WTC11 (cell line): ENCODE data around the gene RND3. TPM values are rescaled to one million over a fixed set of nuclear protein-coding genes. Genes with fewer than 3 reads are reported as not detected.

Experiments used
- ATAC-seq: fragments of 200-7000 bp; cut with Tn5 transposase; 2 replicates; pipeline ENCODE4 v1.10.0; 2021; ENCODE audit warnings: mild to moderate bottlenecking, moderate library complexity
- CTCF ChIA-PET: fragments of 300-600 bp; sonication (Branson Sonifier 250); formaldehyde crosslinking; loops from one replicate; lab custom pipeline; 2021; ENCODE audit warnings: antibody characterized with exemption; lab: Charles Lee
- POLR2A ChIA-PET: fragments of 350-600 bp; sonication (Branson Sonifier 250); formaldehyde crosslinking; loops from one replicate; lab custom pipeline; 2021; ENCODE audit warnings: antibody characterized with exemption; lab: Charles Lee
- DNase-seq: peaks from one replicate; pipeline ENCODE4 v3.0.0; 2021; ENCODE audit warnings: low spot score
- H3K27ac Mint-ChIP-seq: 2 replicates; pipeline ENCODE4 v1.8.0; 2021; ENCODE audit warnings: mixed read lengths
- H3K27me3 Mint-ChIP-seq: 2 replicates; pipeline ENCODE4 v1.8.0; 2021; ENCODE audit warnings: low read depth, mild to moderate bottlenecking, moderate library complexity, mixed read lengths
- H3K36me3 Mint-ChIP-seq: 2 replicates; pipeline ENCODE4 v1.8.0; 2021; ENCODE audit warnings: mixed read lengths
- H3K4me1 Mint-ChIP-seq: 2 replicates; pipeline ENCODE4 v1.8.0; 2022; ENCODE audit warnings: mixed read lengths
- H3K4me3 Mint-ChIP-seq: 2 replicates; pipeline ENCODE4 v1.8.0; 2021; ENCODE audit warnings: mild to moderate bottlenecking, moderate library complexity, mixed read lengths
- H3K9me3 Mint-ChIP-seq: 2 replicates; pipeline ENCODE4 v1.8.0; 2021; ENCODE audit warnings: mixed read lengths
- FOXK1 ChIP-seq: sonication (generic); formaldehyde crosslinking; IDR thresholded peaks from 2 replicates; pipeline ENCODE4 v1.8.0; 2022; ENCODE audit warnings: mild to moderate bottlenecking, moderate library complexity, missing genetic modification reagents
- FOXP1 ChIP-seq: sonication (generic); formaldehyde crosslinking; IDR thresholded peaks from 2 replicates; pipeline ENCODE4 v1.8.0; 2022; ENCODE audit warnings: missing genetic modification reagents, mild to moderate bottlenecking, moderate library complexity, borderline replicate concordance
- HMGA2 ChIP-seq: fragments of 250-450 bp; sonication (Bioruptor Pico); IDR thresholded peaks from 2 replicates; pipeline ENCODE4 v1.4.0; 2021; ENCODE audit warnings: mild to moderate bottlenecking, moderate library complexity
- JUN ChIP-seq: sonication (generic); formaldehyde crosslinking; IDR thresholded peaks from 2 replicates; pipeline ENCODE4 v1.8.0; 2023; ENCODE audit warnings: mild to moderate bottlenecking, missing genetic modification reagents
- NFATC4 ChIP-seq: fragments of 250-450 bp; sonication (Bioruptor Pico); IDR thresholded peaks from 2 replicates; pipeline ENCODE4 v1.9.0; 2021; ENCODE audit warnings: mild to moderate bottlenecking
- PRRX2 ChIP-seq: fragments of 250-450 bp; sonication (Bioruptor Pico); IDR thresholded peaks from 2 replicates; pipeline ENCODE4 v1.8.0; 2021; ENCODE audit warnings: mild to moderate bottlenecking
- SP1 ChIP-seq: sonication (generic); formaldehyde crosslinking; conservative IDR thresholded peaks from 2 replicates; pipeline ENCODE4 v1.8.1; 2022; ENCODE audit warnings: missing genetic modification reagents
- TEAD1 ChIP-seq: sonication (generic); formaldehyde crosslinking; IDR thresholded peaks from 2 replicates; pipeline ENCODE4 v1.8.0; 2022; ENCODE audit warnings: mild to moderate bottlenecking, missing genetic modification reagents
- TP53 ChIP-seq: sonication (generic); formaldehyde crosslinking; IDR thresholded peaks from 2 replicates; pipeline ENCODE4 v1.8.1; 2023; ENCODE audit warnings: mild to moderate bottlenecking, missing genetic modification reagents
- ZBTB43 ChIP-seq: sonication (generic); formaldehyde crosslinking; IDR thresholded peaks from 2 replicates; pipeline ENCODE4 v1.8.1; 2023; ENCODE audit warnings: mild to moderate bottlenecking, missing genetic modification reagents
- ZMAT4 ChIP-seq: fragments of 250-450 bp; sonication (Bioruptor Pico); IDR thresholded peaks from 2 replicates; pipeline ENCODE4 v1.9.0; 2021; ENCODE audit warnings: mild to moderate bottlenecking
- ZNF532 ChIP-seq: fragments of 250-450 bp; sonication (Bioruptor Pico); IDR thresholded peaks from 2 replicates; pipeline ENCODE4 v1.9.0; 2021; ENCODE audit warnings: mild to moderate bottlenecking, borderline replicate concordance
- total RNA-seq: library from RNA; stranded (reverse); gene quantifications from 3 replicates; pipeline ENCODE4 v1.2.3, GENCODE V29; 2021
- TF ChIP-seq, protein P1 (sequence below): sonication (generic); formaldehyde crosslinking; IDR thresholded peaks from 2 replicates; pipeline ENCODE4 v1.8.1; 2022; ENCODE audit warnings: mild to moderate bottlenecking, missing genetic modification reagents, moderate library complexity, borderline replicate concordance
- TF ChIP-seq, protein P2 (sequence below): fragments of 250-450 bp; sonication (Bioruptor Pico); IDR thresholded peaks from 2 replicates; pipeline ENCODE4 v1.9.0; 2021; ENCODE audit warnings: mild to moderate bottlenecking
- TF ChIP-seq, protein P3 (sequence below): sonication (generic); formaldehyde crosslinking; IDR thresholded peaks from 2 replicates; pipeline ENCODE4 v1.8.0; 2022; ENCODE audit warnings: mild to moderate bottlenecking, missing genetic modification reagents
- TF ChIP-seq, protein P4 (sequence below): sonication (generic); formaldehyde crosslinking; IDR thresholded peaks from 2 replicates; pipeline ENCODE4 v1.8.0; 2022; ENCODE audit warnings: mild to moderate bottlenecking, missing genetic modification reagents
- TF ChIP-seq, protein P5 (sequence below): sonication (generic); formaldehyde crosslinking; IDR thresholded peaks from 2 replicates; pipeline ENCODE4 v1.8.1; 2023; ENCODE audit warnings: mild to moderate bottlenecking, moderate library complexity, missing genetic modification reagents

The RND3 gene
- total RNA-seq, 1 experiment from 2014 or later, result 64.4 TPM

GRCh38 chr2:150532020-150532419 lies 44.6 kb upstream of the RND3 start:
- peaks cover 18% of the 10 kb centered on the region for H3K36me3 Mint-ChIP-seq
- ATAC-seq (no peak), DNase-seq (no peak)
- ChIA-PET POLR2A (no interaction called here), CTCF (no interaction called here)
- peaks cover 16% of the 10 kb centered on the region for H3K4me1 Mint-ChIP-seq
- H3K4me3 Mint-ChIP-seq, result no peak overlapping the region
- H3K9me3 Mint-ChIP-seq, result peaks cover 28% of the 10 kb centered on the region
- H3K27me3 Mint-ChIP-seq, result no peaks in the 10 kb centered on the region
- no peak overlapping the region for H3K27ac Mint-ChIP-seq
- TF ChIP-seq, protein P1, sequence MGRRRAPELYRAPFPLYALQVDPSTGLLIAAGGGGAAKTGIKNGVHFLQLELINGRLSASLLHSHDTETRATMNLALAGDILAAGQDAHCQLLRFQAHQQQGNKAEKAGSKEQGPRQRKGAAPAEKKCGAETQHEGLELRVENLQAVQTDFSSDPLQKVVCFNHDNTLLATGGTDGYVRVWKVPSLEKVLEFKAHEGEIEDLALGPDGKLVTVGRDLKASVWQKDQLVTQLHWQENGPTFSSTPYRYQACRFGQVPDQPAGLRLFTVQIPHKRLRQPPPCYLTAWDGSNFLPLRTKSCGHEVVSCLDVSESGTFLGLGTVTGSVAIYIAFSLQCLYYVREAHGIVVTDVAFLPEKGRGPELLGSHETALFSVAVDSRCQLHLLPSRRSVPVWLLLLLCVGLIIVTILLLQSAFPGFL (CRISPR knock-in tag), result no peak
- no peak for TF ChIP-seq PRRX2 (CRISPR knock-in tag)
- TF ChIP-seq ZNF532 (CRISPR knock-in tag), result no peak
- TF ChIP-seq, protein P2, sequence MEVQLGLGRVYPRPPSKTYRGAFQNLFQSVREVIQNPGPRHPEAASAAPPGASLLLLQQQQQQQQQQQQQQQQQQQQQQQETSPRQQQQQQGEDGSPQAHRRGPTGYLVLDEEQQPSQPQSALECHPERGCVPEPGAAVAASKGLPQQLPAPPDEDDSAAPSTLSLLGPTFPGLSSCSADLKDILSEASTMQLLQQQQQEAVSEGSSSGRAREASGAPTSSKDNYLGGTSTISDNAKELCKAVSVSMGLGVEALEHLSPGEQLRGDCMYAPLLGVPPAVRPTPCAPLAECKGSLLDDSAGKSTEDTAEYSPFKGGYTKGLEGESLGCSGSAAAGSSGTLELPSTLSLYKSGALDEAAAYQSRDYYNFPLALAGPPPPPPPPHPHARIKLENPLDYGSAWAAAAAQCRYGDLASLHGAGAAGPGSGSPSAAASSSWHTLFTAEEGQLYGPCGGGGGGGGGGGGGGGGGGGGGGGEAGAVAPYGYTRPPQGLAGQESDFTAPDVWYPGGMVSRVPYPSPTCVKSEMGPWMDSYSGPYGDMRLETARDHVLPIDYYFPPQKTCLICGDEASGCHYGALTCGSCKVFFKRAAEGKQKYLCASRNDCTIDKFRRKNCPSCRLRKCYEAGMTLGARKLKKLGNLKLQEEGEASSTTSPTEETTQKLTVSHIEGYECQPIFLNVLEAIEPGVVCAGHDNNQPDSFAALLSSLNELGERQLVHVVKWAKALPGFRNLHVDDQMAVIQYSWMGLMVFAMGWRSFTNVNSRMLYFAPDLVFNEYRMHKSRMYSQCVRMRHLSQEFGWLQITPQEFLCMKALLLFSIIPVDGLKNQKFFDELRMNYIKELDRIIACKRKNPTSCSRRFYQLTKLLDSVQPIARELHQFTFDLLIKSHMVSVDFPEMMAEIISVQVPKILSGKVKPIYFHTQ (CRISPR knock-in tag), result no peak
- no peak for TF ChIP-seq ZMAT4 (CRISPR knock-in tag)
- no peak for TF ChIP-seq SP1 (CRISPR knock-in tag)
- no peak for TF ChIP-seq ZBTB43
- no peak for TF ChIP-seq TEAD1
- no peak for TF ChIP-seq JUN (CRISPR knock-in tag)
- no peak for TF ChIP-seq FOXK1 (CRISPR knock-in tag)
- TF ChIP-seq, protein P3, sequence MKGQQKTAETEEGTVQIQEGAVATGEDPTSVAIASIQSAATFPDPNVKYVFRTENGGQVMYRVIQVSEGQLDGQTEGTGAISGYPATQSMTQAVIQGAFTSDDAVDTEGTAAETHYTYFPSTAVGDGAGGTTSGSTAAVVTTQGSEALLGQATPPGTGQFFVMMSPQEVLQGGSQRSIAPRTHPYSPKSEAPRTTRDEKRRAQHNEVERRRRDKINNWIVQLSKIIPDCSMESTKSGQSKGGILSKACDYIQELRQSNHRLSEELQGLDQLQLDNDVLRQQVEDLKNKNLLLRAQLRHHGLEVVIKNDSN (CRISPR knock-in tag), result no peak
- TF ChIP-seq, protein P4, sequence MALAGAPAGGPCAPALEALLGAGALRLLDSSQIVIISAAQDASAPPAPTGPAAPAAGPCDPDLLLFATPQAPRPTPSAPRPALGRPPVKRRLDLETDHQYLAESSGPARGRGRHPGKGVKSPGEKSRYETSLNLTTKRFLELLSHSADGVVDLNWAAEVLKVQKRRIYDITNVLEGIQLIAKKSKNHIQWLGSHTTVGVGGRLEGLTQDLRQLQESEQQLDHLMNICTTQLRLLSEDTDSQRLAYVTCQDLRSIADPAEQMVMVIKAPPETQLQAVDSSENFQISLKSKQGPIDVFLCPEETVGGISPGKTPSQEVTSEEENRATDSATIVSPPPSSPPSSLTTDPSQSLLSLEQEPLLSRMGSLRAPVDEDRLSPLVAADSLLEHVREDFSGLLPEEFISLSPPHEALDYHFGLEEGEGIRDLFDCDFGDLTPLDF (CRISPR knock-in tag), result no peak

DNA sequence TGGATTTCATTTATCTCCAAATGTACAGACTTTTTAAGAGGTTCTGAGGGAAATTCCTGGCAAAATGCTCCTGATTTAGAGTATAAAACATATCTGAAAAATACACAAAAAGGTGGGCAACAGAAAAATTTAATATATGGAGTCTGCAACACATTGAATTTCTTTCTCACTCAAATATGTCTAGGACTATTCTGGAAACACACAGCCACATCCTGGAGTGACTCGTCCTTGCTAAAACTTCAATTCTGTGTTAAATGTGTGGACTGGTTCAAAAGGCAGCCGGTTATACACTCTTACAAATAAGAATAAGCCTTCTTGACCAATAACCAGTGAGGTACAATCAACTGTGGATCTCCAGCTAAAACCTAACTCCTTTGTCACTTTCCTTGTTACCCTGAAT lies 44.1 kb upstream of the RND3 start:
- no peak overlapping the region for H3K4me3 Mint-ChIP-seq
- peaks cover 18% of the 10 kb centered on the region for H3K4me1 Mint-ChIP-seq
- TF ChIP-seq TP53 (CRISPR knock-in tag) (no peak), NFATC4 (CRISPR knock-in tag) (no peak), HMGA2 (CRISPR knock-in tag) (no peak), FOXP1 (no peak), JUN (CRISPR knock-in tag) (no peak)
- TF ChIP-seq, protein P5, sequence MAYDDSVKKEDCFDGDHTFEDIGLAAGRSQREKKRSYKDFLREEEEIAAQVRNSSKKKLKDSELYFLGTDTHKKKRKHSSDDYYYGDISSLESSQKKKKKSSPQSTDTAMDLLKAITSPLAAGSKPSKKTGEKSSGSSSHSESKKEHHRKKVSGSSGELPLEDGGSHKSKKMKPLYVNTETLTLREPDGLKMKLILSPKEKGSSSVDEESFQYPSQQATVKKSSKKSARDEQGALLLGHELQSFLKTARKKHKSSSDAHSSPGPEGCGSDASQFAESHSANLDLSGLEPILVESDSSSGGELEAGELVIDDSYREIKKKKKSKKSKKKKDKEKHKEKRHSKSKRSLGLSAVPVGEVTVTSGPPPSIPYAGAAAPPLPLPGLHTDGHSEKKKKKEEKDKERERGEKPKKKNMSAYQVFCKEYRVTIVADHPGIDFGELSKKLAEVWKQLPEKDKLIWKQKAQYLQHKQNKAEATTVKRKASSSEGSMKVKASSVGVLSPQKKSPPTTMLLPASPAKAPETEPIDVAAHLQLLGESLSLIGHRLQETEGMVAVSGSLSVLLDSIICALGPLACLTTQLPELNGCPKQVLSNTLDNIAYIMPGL (CRISPR knock-in tag), result no peak
- peaks cover 14% of the 10 kb centered on the region for H3K36me3 Mint-ChIP-seq
- peaks cover 25% of the 10 kb centered on the region for H3K9me3 Mint-ChIP-seq
- no peaks in the 10 kb centered on the region for H3K27me3 Mint-ChIP-seq
- ChIA-PET CTCF (no interaction called here), POLR2A (no interaction called here)
- no peak overlapping the region for H3K27ac Mint-ChIP-seq
- ATAC-seq (no peak), DNase-seq (no peak)
